NB4 (cell line): ENCODE measurements around the gene ST14.

Experiments
- DNase-seq: peaks from one replicate; pipeline ENCODE4 v3.0.0; 2010; ENCODE audit warnings: low read depth
- H3K4me3 ChIP-seq: one replicate; pipeline ENCODE4 v1.5.1; 2011; ENCODE audit warnings: mild to moderate bottlenecking, low read depth, low read length, moderate library complexity
- MYC ChIP-seq: IDR thresholded peaks from 2 replicates; pipeline ENCODE4 v1.6.1; 2011; ENCODE audit warnings: low read depth, low read length
- POLR2A ChIP-seq: IDR thresholded peaks from 2 replicates; pipeline ENCODE4 v1.6.1; 2011; ENCODE audit warnings: mild to moderate bottlenecking; ENCODE audit not compliant: insufficient read length; ENCODE audit errors: extremely low read depth
- TF ChIP-seq, protein P1 (sequence below): IDR thresholded peaks from 2 replicates; pipeline ENCODE4 v1.6.1; 2011; ENCODE audit warnings: low read depth, low read length
- TF ChIP-seq, protein P2 (sequence below): IDR thresholded peaks from one replicate; pipeline ENCODE4 v1.5.1; 2012; ENCODE audit warnings: low read depth, low read length

The ST14 gene

DNA sequence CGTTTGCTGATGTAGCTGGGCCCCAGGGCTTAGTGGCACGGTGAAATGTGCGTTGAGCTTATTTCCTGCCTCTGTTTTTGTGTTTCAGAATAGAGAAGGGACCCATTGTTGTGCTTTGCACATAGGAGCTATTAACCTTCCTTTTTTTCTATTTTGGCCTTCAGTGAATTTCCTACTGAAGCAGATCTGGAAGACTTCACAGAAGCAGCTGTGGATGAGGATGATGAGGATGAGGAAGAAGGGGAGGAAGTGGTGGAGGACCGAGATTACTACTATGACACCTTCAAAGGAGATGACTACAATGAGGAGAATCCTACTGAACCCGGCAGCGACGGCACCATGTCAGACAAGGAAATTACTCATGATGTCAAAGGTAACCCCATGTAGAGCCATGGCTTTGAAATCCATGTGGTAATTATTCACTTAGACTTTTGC, 37.4 kb upstream of the ST14 start:
- no peak for DNase-seq
- no peak overlapping the region for H3K4me3 ChIP-seq
- TF ChIP-seq POLR2A (no peak), MYC (no peak)
- TF ChIP-seq, protein P1, sequence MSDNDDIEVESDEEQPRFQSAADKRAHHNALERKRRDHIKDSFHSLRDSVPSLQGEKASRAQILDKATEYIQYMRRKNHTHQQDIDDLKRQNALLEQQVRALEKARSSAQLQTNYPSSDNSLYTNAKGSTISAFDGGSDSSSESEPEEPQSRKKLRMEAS, result no peak
- TF ChIP-seq, protein P2, sequence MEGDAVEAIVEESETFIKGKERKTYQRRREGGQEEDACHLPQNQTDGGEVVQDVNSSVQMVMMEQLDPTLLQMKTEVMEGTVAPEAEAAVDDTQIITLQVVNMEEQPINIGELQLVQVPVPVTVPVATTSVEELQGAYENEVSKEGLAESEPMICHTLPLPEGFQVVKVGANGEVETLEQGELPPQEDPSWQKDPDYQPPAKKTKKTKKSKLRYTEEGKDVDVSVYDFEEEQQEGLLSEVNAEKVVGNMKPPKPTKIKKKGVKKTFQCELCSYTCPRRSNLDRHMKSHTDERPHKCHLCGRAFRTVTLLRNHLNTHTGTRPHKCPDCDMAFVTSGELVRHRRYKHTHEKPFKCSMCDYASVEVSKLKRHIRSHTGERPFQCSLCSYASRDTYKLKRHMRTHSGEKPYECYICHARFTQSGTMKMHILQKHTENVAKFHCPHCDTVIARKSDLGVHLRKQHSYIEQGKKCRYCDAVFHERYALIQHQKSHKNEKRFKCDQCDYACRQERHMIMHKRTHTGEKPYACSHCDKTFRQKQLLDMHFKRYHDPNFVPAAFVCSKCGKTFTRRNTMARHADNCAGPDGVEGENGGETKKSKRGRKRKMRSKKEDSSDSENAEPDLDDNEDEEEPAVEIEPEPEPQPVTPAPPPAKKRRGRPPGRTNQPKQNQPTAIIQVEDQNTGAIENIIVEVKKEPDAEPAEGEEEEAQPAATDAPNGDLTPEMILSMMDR, result no peak

DNA sequence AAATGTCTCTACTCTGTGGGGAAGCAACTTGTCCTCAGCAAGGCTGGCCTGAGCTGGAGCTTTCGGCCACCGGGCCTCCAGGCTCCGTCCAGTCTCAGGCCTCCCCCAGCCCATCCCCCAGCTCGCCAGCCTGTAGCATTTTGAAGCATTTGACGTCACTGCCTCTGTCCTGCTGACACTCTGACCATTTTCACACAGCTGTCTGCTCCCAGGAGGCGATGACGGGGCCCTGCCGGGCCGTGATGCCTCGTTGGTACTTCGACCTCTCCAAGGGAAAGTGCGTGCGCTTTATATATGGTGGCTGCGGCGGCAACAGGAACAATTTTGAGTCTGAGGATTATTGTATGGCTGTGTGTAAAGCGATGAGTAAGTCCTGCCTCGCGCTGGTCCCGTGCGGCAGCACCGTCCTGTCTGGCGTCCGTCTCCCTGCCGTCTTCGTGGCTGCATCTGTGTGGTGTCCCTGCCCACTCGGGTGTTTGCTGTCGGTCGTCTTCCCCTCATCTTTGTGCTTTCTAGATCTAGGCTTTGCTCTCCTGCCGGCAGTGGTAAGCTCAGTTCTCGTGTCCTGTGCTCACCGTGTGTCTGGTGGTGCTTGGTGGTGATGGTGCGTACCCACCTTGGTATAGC, 36.1 kb upstream of the ST14 start:
- H3K4me3 ChIP-seq, result no peak overlapping the region
- no peak for DNase-seq
- TF ChIP-seq, protein P2, result no peak
- TF ChIP-seq, protein P1, result no peak
- TF ChIP-seq POLR2A (no peak), MYC (no peak)

DNA sequence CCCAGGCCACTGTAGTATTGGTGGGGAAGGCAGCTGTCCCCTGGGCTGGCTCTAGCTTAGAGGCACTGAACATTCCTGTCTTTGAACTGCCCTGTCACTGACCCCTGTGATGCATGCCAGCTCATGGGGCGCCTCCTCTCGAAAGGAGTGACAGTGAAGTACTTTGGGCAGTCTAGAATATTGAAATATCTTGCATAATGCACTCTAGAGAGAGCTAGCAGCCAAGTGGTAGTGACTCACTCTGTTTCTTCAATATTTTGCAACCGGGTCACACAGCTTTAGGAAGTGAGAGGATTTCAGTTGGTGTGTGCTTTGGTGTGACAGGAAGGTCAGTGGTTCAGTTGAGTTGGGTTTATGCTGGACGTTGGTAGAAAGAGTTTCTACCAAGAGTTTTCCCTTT, 35.5 kb upstream of the ST14 start:
- peak; percentile 98 for DNase-seq
- peak overlapping the region; percentile 35 for H3K4me3 ChIP-seq
- TF ChIP-seq POLR2A (no peak), MYC (peak; percentile 88)
- TF ChIP-seq, protein P2, result peak; percentile 11
- TF ChIP-seq, protein P1, result peak; percentile 78

DNA sequence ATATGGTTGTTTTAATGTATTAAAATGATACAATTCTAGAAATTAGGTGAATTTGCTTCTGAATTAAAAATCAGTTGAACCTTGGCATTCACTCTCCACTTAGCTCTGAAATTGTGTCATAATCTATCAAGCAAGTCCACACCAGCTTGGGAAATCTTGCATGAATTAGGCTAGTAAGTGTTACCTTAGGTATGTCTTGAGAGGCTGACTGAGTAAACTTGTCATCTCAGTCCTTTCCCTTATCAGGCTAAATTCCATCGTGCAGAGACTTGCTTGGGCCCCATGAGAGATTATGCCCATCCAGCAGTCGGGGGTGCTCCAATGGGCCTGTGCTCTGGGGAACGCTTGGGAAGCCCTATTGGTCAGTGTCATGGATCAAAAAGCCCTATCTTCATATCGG, 33.9 kb upstream of the ST14 start:
- no peak for TF ChIP-seq MYC
- TF ChIP-seq, protein P1, result no peak
- no peak for TF ChIP-seq POLR2A
- TF ChIP-seq, protein P2, result no peak
- no peak overlapping the region for H3K4me3 ChIP-seq
- DNase-seq, result no peak

DNA sequence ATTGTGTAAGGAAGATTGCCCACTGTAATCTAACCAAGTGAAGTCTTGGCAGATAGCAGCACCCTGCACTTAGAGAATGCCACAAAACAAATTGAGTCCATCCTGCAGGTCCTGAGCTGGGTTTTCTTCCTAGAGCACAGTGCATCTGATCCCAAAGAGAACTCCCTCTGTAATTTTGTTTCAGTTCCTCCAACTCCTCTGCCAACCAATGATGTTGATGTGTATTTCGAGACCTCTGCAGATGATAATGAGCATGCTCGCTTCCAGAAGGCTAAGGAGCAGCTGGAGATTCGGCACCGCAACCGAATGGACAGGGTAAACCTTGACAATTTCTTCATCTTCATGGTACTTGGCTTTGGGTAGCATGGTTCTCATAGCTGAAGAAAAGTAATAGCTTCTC, 33.1 kb upstream of the ST14 start:
- H3K4me3 ChIP-seq, result no peak overlapping the region
- no peak for DNase-seq
- TF ChIP-seq POLR2A, result no peak
- TF ChIP-seq, protein P1, result no peak
- TF ChIP-seq, protein P2, result no peak
- TF ChIP-seq MYC, result no peak

DNA sequence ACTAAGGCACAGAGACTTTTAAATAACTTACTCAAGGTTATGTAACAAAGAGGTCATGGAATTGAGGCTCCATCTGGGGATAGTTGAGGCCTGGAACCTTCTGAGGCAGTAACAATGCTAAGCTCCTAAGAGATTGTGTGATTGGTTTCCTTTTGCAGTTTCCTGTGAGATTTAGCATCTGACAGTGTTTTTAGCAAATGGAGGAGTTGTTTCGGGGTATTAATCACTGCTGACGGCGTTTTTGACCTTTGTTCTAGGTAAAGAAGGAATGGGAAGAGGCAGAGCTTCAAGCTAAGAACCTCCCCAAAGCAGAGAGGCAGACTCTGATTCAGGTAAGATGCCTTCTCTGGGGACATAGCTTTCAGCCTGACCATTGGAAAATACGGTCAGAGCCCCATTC, 32.1 kb upstream of the ST14 start:
- no peak for DNase-seq
- TF ChIP-seq POLR2A, result no peak
- TF ChIP-seq, protein P1, result no peak
- no peak for TF ChIP-seq MYC
- TF ChIP-seq, protein P2, result no peak
- no peak overlapping the region for H3K4me3 ChIP-seq
